ENCODE data around the gene PCDHGB2.

DNA sequence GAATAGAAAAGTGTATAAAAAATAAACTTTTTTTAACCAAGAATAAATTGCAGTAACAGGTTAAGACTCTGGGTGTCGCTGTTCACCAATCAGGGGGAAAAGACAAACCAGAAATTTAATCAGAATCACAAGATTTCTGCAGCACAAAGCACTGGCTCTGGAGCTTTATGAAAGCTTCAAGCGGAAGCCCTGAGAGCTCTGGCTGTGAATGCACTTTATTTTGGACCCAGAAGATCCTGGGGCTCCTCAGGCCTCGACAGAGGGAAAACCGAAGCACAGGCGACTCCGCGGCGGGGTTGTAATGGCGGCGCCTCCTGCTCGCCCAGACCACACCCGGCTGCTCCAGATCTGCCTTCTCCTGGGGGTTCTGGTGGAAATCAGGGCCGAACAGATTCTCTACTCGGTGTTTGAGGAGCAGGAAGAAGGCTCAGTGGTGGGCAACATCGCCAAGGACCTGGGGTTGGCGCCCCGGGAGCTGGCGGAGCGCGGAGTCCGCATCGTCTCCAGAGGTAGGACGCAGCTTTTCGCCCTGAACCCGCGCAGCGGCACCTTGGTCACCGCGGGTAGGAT, 4.8 kb upstream of the PCDHGB2 start, which contains the start of gene PCDHGA4:
- no peak for TF ChIP-seq EZH2phosphoT487 (IDR thresholded peaks at IDR 0.05; ENCODE audit: borderline replicate concordance, low read length)
- TF ChIP-seq, protein P1, sequence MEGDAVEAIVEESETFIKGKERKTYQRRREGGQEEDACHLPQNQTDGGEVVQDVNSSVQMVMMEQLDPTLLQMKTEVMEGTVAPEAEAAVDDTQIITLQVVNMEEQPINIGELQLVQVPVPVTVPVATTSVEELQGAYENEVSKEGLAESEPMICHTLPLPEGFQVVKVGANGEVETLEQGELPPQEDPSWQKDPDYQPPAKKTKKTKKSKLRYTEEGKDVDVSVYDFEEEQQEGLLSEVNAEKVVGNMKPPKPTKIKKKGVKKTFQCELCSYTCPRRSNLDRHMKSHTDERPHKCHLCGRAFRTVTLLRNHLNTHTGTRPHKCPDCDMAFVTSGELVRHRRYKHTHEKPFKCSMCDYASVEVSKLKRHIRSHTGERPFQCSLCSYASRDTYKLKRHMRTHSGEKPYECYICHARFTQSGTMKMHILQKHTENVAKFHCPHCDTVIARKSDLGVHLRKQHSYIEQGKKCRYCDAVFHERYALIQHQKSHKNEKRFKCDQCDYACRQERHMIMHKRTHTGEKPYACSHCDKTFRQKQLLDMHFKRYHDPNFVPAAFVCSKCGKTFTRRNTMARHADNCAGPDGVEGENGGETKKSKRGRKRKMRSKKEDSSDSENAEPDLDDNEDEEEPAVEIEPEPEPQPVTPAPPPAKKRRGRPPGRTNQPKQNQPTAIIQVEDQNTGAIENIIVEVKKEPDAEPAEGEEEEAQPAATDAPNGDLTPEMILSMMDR (conservative IDR thresholded peaks at IDR 0.05; ENCODE audit: low read depth, low read length): peak; percentile 41
- no peak for TF ChIP-seq EZH2 (IDR thresholded peaks at IDR 0.05; ENCODE audit: low read length, unreplicated experiment)
